Mesenteric fat pad (tissue), 1 donor: Measurements from ENCODE around the gene ARHGEF25. TPM values are rescaled to one million over a fixed set of nuclear protein-coding genes. Genes with fewer than 3 reads are reported as not detected.

Source experiments
- DNase-seq: peaks from one replicate; pipeline ENCODE4 v3.0.0-alpha.2; 2020; ENCODE audit warnings: low spot score
- total RNA-seq: library from RNA; stranded (reverse); fragmentation: NEBNext Ultra II Directional; extraction: Animal tissue kit (Norgen Biotek cat#: 25700); gene quantifications from one replicate; pipeline ENCODE4 v1.2.1, GENCODE V29; 2021
- donor health status: DM: yes; HTN: yes; CAD: no.

ARHGEF25 gene
- total RNA-seq, 1 donor from 2014 or later, result 12.8 TPM

DNA sequence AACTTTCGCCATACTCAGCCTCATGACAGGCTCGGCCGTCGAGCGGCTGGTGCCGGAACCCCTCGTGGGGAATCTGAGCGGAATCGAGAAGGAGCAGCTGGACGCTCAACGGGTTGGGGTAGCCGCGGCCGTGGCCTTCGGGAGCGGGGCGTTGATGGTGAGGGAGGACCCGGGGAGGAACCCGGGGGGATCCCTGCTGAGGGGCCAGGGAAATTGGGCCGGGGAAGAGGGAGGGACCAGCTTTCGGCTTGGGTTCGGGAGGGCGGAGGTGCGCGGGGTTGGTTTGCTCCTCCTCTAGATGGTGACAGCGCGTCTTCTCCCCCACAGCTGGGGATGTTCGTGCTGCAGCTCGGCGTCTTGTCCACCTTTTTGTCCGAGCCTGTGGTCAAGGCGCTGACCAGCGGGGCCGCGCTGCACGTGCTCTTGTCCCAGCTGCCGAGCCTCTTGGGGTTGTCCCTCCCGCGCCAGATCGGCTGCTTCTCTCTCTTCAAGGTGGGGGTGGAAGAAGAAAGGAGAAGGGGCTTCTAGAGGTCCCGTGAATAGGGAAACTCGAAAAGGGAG lies 9.8 kb downstream of the ARHGEF25 start:
- DNase-seq, result peak; percentile 89

DNA sequence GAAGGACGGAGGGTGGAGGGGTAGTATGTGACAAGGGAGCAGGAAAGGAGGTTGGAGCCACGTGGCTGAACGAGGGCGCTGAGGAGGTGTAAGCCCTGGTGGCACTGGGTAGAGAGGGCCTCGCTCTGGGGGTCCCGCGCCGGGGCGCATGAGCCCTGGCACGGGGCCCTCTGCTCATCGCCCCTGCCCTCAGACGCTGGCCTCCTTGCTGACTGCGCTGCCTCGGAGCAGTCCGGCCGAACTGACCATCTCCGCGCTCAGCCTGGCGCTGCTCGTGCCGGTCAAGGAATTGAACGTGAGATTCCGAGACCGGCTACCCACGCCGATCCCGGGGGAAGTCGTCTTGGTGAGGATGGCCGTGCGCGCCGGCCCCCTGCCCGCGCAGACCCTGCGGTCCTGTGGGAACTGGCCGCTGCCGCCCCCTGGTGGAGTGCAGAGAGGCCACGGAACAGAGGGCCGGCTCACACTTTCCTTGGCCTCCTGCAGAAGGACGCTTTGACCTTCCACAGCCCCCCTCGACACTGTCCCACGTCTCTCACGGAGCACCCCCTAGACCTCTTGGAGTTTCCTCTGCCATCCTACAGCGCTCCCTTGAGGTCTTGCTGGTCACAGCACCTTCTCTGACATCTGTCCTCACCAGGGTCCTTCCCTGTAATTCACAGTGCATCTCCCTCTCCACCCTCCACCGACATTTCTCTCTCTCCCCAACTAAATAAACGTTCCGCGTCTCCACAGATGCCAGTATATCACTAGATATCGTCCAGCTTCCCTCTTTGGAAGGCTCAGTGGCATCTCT lies 10.5 kb downstream of the ARHGEF25 start:
- peak; percentile 90 for DNase-seq

DNA sequence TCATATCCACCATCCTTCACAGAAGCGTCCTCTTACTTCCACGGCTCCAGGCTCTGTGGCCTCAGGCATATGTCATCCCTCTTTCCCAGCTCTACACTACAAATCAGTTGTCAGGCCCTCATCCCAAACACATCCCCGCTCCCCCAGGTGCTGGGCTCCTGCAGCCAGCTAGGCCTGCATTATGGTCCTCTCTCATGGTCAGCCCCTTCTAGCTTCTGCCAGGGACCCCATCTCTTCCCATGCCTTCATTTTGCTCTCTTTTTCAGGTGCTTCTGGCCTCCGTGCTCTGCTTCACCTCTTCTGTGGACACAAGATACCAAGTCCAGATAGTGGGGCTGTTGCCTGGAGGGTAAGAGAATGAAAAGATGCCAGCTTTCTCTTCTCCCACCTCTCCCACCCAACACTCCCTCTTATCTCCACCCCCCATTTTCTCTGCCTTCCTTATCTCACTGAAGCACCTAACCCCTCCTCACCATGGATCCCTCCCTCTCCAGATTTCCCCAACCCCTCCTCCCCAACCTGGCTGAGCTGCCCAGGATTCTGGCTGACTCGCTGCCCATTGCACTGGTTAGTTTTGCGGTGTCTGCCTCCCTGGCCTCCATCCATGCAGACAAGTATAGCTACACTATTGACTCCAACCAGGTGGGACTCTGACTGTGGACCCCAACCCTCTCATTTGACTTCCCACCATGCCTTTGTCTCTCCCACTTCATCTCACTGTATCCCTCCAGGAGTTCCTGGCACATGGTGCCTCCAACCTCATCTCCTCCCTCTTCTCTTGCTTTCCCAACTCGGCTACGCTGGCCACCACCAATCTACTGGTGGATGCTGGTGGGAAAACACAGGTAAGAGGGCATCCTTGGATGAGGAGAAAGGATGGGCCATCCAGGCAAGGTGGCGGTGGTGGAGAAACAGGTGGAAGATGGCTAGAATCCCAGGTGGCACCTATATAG lies 11.3 kb downstream of the ARHGEF25 start:
- peak; percentile 65 for DNase-seq

DNA sequence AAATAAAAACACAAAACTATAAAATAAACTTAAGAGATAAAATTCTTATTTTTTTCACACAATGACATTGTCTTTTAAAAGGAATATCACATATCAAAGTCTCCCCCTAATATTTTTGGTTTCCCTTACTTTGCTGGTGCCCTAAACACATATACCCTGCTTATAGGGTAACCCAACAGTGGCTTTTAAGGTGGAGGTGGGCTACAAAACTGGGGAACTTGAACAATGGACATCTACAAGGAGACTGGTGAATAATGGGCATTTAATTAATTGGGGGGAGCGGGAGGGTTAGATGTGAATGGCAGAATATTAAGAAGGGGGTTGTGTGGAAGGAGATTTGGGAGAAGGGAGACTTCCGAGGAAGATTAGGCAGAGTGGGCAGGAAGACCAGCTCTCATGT lies 12.2 kb downstream of the ARHGEF25 start:
- DNase-seq, result no peak

DNA sequence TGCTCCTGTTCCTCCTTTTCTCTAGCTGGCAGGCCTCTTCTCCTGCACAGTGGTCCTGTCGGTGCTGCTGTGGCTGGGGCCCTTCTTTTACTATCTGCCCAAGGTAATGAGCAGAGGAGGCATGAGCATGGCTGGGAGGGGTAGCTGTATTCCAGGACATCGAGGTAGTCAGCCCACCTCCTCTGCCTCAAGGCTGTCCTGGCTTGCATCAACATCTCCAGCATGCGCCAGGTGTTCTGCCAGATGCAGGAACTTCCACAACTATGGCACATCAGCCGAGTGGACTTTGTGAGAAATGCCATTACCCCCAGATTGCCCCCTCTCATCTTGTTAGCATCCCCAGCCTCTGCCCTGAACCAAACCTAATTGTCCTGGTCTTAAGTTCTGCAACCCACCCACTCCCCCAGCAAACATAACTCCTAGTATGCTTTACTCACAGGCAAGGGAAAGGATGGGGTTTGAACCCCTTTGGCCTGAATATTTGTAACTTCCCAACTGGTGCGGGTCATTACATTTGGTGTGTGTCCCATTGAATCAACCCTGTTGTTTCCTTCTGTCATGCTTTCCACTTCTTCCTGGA lies 12.7 kb downstream of the ARHGEF25 start:
- DNase-seq, result peak; percentile 59

DNA sequence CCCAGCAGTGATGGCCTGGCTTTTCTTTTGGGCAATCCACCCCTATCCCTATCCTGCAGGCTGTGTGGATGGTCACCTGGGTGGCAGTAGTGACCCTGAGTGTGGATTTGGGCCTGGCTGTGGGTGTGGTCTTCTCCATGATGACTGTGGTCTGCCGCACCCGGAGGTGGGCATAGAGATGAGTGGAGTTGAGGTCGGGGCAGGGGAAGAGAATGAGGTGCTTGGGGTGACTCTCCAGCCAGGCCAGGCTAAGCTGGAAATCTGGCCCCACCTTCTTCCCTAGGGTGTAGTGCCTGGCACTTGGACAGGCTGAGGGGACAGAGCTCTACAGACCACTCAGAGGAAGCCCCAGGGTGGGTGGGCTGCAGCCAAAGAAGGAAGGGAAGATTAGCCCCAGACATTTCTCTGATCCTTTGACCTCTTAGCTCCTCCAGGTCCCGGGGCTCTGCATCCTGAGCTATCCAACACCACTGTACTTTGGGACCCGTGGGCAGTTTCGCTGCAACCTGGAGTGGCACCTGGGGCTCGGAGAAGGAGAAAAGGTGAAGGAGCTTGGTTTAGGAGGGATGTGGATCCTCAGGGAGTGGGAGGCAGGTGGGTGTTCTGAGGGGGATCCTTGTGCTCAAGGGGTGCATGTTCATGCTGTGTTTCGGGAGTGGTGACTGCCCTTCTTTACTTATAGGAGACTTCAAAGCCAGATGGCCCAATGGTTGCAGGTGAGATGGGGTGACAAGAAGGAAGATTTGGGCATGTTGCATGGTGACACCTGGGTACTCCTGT lies 13.4 kb downstream of the ARHGEF25 start:
- peak; percentile 76 for DNase-seq

DNA sequence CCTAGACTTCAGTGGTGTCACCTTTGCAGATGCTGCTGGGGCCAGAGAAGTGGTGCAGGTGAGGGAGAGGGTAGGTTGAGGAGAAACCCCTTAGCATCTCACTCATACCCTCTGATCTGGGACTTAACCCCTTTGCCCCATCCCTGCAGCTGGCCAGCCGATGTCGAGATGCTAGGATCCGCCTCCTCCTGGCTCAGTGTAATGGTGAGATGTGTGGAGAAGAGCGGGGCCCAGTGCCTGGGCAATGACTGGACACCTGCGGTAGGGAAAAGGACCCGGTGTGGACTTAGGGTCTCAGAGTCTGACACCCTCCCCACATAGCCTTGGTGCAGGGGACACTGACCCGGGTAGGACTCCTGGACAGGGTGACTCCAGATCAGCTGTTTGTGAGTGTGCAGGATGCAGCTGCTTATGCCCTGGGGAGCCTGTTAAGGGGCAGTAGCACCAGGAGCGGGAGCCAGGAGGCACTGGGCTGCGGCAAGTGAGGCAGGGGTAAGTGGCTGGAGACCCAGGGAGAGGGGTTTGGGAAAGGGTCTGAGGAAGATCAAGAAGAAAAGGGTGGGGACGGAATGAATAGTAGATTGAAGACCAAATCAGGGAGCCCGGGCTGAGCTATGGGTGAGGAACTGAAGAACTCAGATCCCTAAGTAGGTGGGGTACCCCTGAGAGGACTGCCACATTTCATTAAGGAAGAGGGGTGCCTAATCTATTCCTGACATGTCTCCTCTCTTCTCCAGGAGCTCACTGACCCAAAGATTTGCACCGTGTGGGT lies 14.2 kb downstream of the ARHGEF25 start:
- DNase-seq, result peak; percentile 79

DNA sequence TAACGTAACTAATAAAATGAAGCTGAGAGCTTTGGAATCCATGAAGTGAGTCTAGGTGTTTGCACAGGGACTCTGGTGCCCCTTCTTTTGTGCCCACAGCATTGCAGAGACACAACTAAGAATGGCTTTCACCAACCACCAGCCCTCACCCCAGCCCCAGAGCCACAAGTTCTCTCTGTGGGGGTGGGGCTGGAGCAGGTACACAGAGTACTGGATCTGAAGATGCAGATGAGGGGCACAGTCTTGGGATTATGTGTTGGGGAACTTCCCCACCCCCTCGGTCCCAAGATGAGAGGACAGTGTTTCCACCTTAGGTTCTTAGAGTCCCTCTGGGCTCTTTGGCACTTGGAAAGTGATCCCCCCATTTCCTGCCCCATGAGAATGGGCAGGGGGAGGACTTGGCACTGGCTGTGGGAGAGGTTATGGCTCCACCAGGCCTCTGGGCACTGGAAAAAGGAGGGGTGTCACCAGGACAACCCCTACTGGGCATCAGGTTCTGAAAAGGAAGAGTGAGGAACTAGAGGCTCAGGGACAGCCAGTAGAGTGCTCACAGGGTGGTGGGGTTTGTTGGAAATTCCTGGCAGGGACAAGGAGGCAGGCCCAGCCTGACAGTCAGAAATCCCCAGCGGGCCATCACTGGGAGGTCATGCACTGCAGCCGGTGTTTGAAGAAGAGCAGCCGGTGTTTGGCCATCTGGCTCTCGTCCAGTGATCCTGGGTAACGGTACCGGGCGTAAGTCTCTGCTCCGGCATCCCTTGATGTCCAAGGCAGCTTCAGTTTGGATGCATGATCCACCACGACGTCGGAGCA lies 15.1 kb downstream of the ARHGEF25 start:
- DNase-seq, result peak; percentile 73

DNA sequence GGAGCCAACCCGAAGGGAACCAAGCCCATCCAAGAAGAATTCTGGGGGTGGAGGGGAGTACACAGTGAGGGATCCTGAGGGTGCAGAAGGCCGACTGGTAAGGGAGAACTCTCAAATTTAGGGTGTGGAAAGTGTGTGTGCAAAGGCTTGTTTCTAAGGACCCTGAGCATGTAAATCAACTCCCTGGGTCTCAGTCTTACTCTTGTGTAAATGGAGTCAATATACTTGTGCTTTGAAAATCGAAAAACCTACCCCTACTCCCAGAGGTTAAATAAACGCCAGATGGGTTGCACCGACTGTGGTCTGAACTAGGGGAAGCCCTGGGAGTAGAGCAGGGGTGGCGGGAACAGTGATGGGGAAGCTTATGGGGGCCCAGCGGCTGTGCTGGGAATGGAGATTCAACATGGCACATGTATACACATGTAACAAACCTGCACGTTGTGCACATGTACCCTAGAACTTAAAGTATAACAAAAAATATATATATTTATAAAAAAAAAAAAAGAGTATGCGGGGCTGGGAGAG lies 15.7 kb downstream of the ARHGEF25 start:
- DNase-seq, result peak; percentile 33

DNA sequence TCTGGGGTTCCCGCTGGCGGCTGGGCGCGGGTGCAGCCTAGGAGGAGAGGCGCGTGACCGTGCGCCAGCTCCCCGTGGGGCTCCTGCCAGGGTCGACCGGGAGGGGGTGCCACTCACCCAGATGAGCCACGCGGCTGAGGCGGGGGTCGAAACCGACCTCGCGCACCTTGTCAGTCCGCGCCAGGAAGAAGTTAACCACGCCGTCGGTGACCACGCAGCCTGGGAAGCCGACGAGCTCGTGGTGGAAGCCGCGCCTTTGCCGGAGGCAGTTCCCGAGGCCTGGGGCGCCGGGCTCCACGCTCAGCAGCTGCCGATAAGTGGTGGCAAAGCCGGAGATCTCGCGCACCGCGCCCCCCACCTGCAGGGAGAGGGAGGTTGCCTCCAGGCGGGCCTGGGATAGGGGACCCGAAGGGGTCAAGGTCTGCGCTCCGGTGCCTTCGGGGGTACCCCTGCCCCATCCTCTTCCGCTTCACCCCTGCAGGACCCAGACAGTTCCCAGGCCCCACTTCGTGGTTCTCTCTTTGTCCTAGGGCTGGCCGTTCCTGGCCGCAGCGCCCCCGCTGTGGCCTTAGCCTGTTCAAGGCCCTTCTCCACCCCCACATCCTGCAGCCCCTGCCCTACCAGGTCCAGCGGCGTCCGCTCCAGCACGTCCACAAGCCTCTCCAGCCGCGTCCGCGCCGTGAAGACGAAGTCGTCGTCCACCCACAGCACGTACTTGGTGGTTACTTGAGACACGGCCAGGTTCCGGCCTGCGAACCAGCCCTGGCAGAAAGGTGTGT lies 16.5 kb downstream of the ARHGEF25 start:
- DNase-seq, result peak; percentile 89

DNA sequence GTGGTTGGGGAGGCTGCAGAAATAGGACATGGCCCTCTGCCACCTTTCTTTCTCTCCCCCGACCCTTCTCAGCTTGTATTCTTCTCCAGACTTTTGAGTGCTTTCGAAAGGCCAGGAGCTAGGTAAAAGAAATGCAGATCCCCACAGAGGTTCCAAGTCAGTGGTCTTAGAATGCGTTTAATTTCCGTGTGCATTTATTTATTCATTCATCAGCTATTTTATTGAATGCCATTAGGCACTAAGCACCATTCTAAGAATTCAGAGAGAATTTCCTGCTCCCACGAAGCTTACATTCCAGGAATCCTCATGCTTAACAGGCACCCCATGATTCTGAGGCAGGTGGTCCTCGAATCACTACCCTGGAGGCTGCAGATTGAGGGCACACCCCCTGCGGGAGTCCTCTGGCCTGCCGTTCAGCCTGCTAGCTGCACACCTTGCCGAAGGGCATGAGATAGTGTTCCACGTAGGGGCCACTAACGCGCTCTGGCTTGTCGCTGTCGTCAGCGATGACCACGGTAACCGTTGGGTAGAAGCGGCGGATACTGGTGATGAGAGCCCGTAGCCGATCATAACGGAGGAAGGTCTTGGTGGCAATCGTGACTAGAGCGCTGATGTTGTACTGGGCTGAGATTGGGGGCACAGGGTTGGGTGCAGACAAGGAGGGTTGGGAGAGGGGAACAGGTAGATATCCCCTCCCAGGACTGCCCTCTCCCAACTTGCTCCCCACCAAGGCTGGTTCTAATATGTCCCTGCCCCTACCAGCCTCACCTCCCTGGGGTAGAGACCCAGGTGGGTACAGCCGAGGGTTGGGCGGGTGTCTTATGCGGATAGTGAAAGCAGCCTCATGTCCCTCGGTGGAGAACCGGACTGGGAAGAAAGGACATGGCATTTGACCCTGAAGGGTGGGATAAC lies 17.3 kb downstream of the ARHGEF25 start:
- peak; percentile 39 for DNase-seq

DNA sequence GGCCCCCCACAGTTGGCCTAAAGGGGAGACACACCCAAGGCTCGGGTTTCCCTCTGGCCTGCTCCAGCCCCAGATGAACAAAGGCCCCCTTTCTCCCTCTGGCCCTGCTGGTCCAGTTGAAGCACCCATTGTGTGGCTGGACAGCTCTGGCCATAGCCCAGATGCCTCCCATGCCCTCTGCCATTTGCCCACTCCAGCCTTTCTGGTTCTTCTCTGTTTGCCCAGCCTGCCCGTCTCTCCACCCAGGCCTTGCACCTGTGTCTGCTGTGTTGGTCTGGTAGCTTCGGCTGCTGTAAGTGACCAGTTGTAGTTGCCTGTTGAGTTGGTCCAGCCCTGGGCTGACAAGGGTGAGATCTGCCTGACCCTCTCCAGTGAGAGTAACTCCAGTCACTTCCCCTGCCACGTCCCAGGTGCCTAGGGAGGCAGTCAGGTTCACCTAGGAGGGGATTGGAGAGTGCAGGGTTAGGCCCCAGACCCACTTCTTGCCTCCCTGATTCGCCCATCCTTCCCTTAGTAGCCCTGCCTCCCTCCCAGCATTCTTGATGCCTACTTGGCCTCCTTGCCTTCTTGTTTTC lies 18.7 kb downstream of the ARHGEF25 start:
- DNase-seq, result peak; percentile 78

DNA sequence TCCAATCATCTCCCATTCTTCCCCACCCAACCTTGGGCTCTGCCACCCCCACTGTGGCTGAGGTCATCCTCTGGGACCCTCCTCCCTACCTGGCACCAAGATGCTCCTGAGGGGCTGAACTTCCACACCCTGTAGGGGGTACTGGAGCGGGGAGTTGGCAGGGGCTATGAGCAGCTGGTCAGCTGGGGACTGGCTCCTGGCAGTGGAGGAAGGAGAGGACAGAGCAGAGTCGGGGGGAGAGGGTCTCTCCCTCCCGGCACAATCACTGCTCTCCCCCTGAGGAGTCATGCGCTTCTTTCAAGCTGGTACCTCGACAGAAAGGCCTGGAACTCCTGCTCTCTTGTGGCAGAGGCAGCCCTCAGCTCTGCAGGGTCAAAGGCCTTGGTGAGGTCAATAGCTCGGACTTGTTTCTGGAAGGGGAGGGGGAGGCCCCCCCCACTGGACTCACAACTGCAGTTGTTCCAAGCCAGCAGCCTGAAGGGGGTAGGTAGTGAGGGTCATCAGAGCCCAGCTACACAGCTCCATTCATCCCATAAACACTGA lies 19.7 kb downstream of the ARHGEF25 start:
- peak; percentile 64 for DNase-seq

DNA sequence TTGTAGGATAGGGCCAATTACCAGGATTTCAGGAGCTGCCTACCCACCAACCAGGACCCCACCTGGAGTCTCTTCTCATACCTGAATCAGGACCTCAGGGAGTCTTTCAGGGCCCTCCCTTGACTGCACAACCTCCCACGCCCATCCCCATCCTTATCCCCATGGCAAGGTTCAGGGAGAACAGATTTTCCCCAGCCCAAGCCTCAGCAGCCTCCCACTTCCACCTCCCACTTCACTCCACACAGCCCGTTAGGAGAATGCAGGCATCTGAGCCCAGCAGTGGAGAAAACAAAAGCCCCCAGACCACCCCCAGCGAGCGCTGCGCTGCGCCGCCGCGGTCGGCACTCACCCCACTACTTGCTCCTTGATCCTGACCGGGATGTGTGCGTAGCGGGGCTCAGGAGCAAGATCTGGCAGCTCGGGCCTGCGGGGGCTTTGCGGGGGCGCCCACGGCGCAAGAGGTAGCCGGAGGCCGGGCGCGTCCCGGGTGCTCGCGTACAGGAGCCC lies 20.4 kb downstream of the ARHGEF25 start:
- DNase-seq, result peak; percentile 86

DNA sequence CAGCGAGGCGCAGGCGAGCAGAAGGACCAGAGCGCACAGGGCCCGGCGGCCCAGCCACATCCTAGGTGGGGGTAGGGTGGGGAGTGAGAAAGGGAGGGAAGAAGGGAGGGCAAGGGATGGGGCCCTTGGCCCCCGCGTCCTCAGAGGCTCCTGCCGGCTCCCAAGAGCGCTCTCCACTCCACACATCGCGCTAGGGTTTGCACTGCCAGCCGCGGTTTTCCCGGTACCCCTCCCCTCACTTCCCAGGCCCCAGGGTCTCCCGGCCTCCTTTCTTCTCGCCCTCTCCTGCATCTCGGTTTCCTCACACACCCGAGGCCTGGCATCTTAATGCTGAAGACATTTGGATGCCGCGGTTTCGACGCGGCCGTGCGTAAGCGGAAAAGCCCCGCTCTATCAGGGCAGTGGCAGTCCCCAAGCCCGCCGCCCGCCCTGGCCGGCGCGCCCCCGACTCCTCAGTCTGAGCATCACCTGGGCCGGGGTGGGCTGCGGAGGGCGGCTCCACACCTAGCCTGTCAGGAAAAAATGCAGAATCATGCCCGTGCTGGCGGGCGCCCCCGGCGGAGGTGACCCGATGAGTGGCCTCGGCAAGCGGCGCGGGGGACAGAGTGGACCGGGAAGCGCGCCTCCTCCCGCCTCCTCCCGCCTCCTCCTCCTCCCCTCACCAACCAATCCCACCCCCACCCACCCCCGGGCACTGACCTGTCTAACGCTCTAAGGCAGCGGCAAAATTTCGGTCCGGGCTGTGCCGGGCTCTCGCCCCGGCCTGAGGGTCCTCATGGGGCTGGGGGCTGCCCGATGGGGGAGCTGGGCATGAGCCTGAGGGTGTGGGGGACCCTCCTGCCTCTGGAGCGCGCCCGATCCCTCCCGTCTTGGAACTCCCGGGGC lies 21.1 kb downstream of the ARHGEF25 start:
- peak; percentile 88 for DNase-seq
